Chondrocyte (in vitro differentiated cells): ENCODE measurements around the gene OLFM2. TPM values are rescaled to one million over a fixed set of nuclear protein-coding genes. Genes with fewer than 3 reads are reported as not detected.

Experiments
- DNase-seq: peaks from one replicate; pipeline ENCODE4 v3.0.0; 2021; ENCODE audit warnings: mixed read lengths, low spot score
- H3K27ac Mint-ChIP-seq: one replicate; pipeline ENCODE4 v1.8.0; 2021; ENCODE audit warnings: mild to moderate bottlenecking, moderate library complexity, mixed read lengths; ENCODE audit not compliant: unreplicated experiment
- H3K27me3 Mint-ChIP-seq: 2 replicates; pipeline ENCODE4 v1.8.0; 2021; ENCODE audit warnings: low read depth, mixed read lengths
- H3K36me3 Mint-ChIP-seq: 2 replicates; pipeline ENCODE4 v1.8.0; 2021; ENCODE audit warnings: low read depth, mixed read lengths
- H3K4me1 Mint-ChIP-seq: 2 replicates; pipeline ENCODE4 v1.8.0; 2021; ENCODE audit warnings: low read depth, mild to moderate bottlenecking, mixed read lengths
- H3K4me3 Mint-ChIP-seq: one replicate; pipeline ENCODE4 v1.8.0; 2021; ENCODE audit warnings: mild to moderate bottlenecking, moderate library complexity, mixed read lengths; ENCODE audit not compliant: unreplicated experiment
- H3K9me3 Mint-ChIP-seq: 2 replicates; pipeline ENCODE4 v1.8.0; 2021; ENCODE audit warnings: low read depth, mixed read lengths
- total RNA-seq: library from RNA; stranded (reverse); gene quantifications from 3 replicates; pipeline ENCODE4 v1.2.1, GENCODE V29; 2021
- TF ChIP-seq, protein P1 (sequence below): fragments of 200-600 bp; sonication (generic); IDR thresholded peaks from 2 replicates; pipeline ENCODE4 v1.5.0; 2021; ENCODE audit warnings: antibody characterized with exemption, mild to moderate bottlenecking, moderate library complexity

The OLFM2 gene
- total RNA-seq, 1 donor from 2014 or later: 67.9 TPM

DNA sequence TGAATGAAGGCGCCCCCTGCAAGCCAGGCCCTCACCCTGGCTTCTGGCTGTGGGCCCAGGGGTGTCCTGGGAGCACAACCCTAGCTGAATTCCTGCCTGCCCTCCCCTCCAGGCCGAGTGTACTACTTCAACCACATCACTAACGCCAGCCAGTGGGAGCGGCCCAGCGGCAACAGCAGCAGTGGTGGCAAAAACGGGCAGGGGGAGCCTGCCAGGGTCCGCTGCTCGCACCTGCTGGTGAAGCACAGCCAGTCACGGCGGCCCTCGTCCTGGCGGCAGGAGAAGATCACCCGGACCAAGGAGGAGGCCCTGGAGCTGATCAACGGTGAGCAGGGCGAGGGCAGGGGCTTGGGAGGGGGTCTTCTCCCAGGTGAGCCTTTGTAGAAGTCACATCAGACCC is 98.0 kb downstream of the OLFM2 start:
- Mint-ChIP-seq H3K36me3 (peaks cover 13% of the 10 kb centered on the region), H3K4me1 (peaks cover 12% of the 10 kb centered on the region), H3K9me3 (no peaks in the 10 kb centered on the region), H3K4me3 (no peak overlapping the region), H3K27ac (no peak overlapping the region), H3K27me3 (no peaks in the 10 kb centered on the region)
- DNase-seq: no peak
- TF ChIP-seq, protein P1, sequence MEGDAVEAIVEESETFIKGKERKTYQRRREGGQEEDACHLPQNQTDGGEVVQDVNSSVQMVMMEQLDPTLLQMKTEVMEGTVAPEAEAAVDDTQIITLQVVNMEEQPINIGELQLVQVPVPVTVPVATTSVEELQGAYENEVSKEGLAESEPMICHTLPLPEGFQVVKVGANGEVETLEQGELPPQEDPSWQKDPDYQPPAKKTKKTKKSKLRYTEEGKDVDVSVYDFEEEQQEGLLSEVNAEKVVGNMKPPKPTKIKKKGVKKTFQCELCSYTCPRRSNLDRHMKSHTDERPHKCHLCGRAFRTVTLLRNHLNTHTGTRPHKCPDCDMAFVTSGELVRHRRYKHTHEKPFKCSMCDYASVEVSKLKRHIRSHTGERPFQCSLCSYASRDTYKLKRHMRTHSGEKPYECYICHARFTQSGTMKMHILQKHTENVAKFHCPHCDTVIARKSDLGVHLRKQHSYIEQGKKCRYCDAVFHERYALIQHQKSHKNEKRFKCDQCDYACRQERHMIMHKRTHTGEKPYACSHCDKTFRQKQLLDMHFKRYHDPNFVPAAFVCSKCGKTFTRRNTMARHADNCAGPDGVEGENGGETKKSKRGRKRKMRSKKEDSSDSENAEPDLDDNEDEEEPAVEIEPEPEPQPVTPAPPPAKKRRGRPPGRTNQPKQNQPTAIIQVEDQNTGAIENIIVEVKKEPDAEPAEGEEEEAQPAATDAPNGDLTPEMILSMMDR: no peak

DNA sequence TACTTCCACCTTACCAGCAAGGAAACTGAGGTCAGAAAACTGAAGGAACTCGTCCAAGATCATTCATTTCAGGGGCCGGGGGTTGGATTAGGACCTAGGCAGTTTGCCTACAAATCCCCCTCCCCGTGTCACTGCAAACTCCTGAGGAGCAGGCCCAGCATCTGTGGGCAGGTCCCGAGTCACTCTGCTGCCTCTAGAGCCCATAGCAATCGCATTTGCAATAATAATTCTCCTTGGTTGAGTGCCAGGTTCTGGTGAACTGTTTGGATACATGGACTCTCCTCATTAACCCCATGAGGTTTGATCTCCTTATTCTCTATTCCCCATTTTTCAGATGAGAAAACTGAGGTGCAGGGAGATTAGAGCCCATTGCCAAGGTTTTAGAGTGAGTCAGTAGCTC is 100.3 kb downstream of the OLFM2 start:
- TF ChIP-seq, protein P1: no peak
- no peaks in the 10 kb centered on the region for H3K9me3 Mint-ChIP-seq
- peaks cover 12% of the 10 kb centered on the region for H3K4me1 Mint-ChIP-seq
- no peak for DNase-seq
- peak overlapping the region; percentile 89 for H3K4me3 Mint-ChIP-seq
- H3K27me3 Mint-ChIP-seq: no peaks in the 10 kb centered on the region
- H3K27ac Mint-ChIP-seq: peak overlapping the region; percentile 29
- H3K36me3 Mint-ChIP-seq: peaks cover 3% of the 10 kb centered on the region

DNA sequence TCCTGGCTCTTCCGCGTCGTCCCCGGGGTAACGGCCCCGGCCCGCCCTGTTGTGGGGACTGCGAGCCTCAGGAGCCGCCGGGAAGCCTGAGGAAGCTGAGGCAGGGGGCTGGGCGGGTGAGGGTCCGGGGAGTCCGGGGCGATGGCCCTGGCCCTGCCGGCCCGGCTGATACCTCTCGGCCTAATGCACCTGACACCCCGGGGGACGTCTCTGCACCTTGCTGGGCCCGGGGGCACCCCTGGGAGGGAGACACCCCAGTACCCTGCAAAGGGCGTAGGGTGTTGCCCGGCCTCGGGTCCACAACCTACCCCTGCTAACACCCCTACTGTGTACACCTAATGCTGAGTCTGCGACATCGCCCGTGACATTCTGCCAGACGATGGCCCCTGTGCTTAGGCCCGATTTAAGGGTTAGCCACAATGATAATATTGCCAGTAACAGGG is 100.8 kb downstream of the OLFM2 start:
- no peak for DNase-seq
- Mint-ChIP-seq H3K4me1 (peaks cover 12% of the 10 kb centered on the region), H3K4me3 (peak overlapping the region; percentile 89), H3K27me3 (no peaks in the 10 kb centered on the region), H3K9me3 (no peaks in the 10 kb centered on the region), H3K27ac (peak overlapping the region; percentile 29), H3K36me3 (peaks cover 3% of the 10 kb centered on the region)
- TF ChIP-seq, protein P1: peak; percentile 2

DNA sequence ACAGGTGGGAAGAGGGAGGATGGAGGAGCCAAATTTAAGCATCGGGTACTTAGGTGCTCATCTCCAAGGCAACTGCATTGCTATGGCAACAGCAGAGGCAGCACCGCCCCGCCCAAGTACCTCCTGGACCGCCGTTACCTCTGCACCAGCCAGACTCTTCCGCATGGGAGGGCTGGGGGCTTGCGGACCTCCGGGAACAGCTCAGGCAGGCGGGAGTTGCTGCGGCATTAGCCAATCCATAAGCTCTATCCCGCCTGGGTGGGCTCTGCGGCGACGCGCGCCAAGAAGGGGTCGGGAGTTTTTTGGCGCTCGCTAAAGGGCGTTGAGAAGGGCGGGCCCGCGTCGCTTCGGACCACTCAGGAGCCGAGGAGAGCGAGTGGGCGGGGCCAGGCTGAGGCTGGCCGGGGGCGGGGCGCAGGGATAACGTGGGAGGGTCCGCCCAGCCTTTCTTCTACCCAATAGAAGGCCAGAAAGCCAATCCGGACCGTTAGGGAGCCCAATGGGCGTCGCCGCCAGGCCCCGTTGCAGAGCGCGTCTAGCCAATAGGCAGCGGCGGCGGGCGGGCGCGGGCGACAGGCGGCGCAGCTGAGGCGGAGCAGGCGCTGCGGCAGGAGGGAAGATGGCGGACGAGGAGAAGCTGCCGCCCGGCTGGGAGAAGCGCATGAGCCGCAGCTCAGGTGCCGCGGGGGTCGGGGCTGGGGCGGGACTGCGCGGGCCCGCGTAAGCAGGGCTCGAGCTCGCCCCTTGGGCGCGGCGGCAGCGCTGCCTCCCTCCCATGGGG is 101.4 kb downstream of the OLFM2 start, which contains the start of gene PIN1:
Gene PIN1, plus strand, starts transcription at position 593 of the 781 bp plus-strand sequence. Its CDS starts 27 bp downstream, at position 620.
- Mint-ChIP-seq H3K9me3 (no peaks in the 10 kb centered on the region), H3K4me3 (peak within 1 kb of the TSS; percentile 89), H3K27ac (peak within 1 kb of the TSS; percentile 76), H3K36me3 (no peaks in the 10 kb centered on the region), H3K4me1 (peaks cover 14% of the 10 kb centered on the region), H3K27me3 (no peaks in the 10 kb centered on the region)
- TF ChIP-seq, protein P1: peak; percentile 80
- peak; percentile 100 for DNase-seq

DNA sequence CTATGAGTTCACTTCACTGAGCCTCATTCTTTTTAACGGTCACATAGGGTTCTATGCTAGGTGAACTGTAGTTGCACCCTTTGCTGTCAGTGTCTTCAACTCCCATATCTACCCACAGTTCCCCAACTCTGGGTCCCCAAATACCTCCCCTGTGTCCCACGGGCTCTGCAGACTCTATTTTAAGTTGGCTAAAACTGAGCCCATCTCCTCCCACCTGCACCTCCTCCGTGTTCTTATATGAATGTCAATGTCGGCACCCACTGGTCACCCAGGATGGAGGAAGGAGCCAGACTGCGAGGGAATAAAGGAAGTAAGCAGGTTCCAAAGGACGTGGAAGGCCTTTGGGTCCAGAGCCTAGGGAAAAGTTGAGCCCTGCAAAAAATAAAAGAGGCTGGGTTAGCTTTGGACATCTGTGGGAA is 102.0 kb downstream of the OLFM2 start:
- no peaks in the 10 kb centered on the region for H3K36me3 Mint-ChIP-seq
- H3K4me1 Mint-ChIP-seq: peaks cover 16% of the 10 kb centered on the region
- H3K27ac Mint-ChIP-seq: peak overlapping the region; percentile 76
- TF ChIP-seq, protein P1: no peak
- H3K9me3 Mint-ChIP-seq: no peaks in the 10 kb centered on the region
- H3K27me3 Mint-ChIP-seq: no peaks in the 10 kb centered on the region
- H3K4me3 Mint-ChIP-seq: peak overlapping the region; percentile 89
- no peak for DNase-seq
